CD14-positive monocyte (primary cell): ENCODE data around the gene ST3GAL3. TPM values are rescaled to one million over a fixed set of nuclear protein-coding genes. Genes with fewer than 3 reads are reported as not detected.

Experiments used
- DNase-seq, 3 donors: peaks; one replicate each; pipeline ENCODE4 v3.0.0-alpha.2; 2011 to 2022
- H2AFZ ChIP-seq: 2 replicates; pipeline ENCODE4 v1.6.0; 2012; ENCODE audit warnings: mild to moderate bottlenecking, low read depth, low read length, inconsistent platforms; ENCODE audit not compliant: insufficient read depth, poor library complexity, severe bottlenecking
- H3K27ac ChIP-seq, 2 donors: 1 replicate in 1 of 2; 2 replicates in 1 of 2; pipeline ENCODE4 v1.5.1; 2012 to 2013; ENCODE audit warnings: low read length in 2 of 2, control low read depth in 1 of 2, inconsistent platforms in 1 of 2, low read depth in 1 of 2, mild to moderate bottlenecking in 1 of 2
- H3K27me3 ChIP-seq, 2 donors: one replicate each; pipeline versions ENCODE4 v1.6.0 to v1.6.1; 2011 to 2013; ENCODE audit warnings: low read length in 2 of 2; ENCODE audit not compliant: control insufficient read depth in 2 of 2, insufficient read depth in 2 of 2
- H3K36me3 ChIP-seq, 2 donors: replicated peaks in 1 of 2; 1 replicate in 1 of 2; 2 replicates in 1 of 2; pipeline versions ENCODE4 v1.5.1 to v1.6.1; 2012 to 2013; ENCODE audit warnings: low read length in 2 of 2, control low read depth in 1 of 2, inconsistent platforms in 1 of 2, mild to moderate bottlenecking in 1 of 2; ENCODE audit not compliant: insufficient read depth in 2 of 2, control insufficient read depth in 1 of 2
- H3K4me1 ChIP-seq, 2 donors: 1 replicate in 1 of 2; 2 replicates in 1 of 2; pipeline versions ENCODE4 v1.5.1 to v1.6.1; 2012 to 2013; ENCODE audit warnings: low read length in 2 of 2, control low read depth in 1 of 2, inconsistent platforms in 1 of 2, mild to moderate bottlenecking in 1 of 2, moderate library complexity in 1 of 2; ENCODE audit not compliant: insufficient read depth in 2 of 2, control insufficient read depth in 1 of 2
- H3K4me2 ChIP-seq: replicated peaks from 2 replicates; pipeline ENCODE3; 2012; ENCODE audit warnings: low read length, moderate library complexity, mild to moderate bottlenecking; ENCODE audit not compliant: poor library complexity, severe bottlenecking; ENCODE audit errors: extremely low read depth
- H3K4me3 ChIP-seq, 3 experiments: fragments of 200-600 bp in 1 of 3; sonication (generic) in 1 of 3; replicated peaks in 1 of 3; 1 replicate in 2 of 3; 2 replicates in 1 of 3; pipeline ENCODE4 v1.5.1; 2011 to 2013; ENCODE audit warnings: low read length in 3 of 3, mild to moderate bottlenecking in 3 of 3, control low read depth in 2 of 3, low read depth in 2 of 3, inconsistent platforms in 1 of 3, moderate library complexity in 1 of 3
- H3K79me2 ChIP-seq: 2 replicates; pipeline ENCODE4 v1.6.0; 2012; ENCODE audit warnings: mild to moderate bottlenecking, control low read depth, inconsistent platforms, low read length, moderate library complexity; ENCODE audit not compliant: insufficient read depth
- H3K9ac ChIP-seq: 2 replicates; pipeline ENCODE4 v1.6.0; 2017; ENCODE audit warnings: low read length, mild to moderate bottlenecking; ENCODE audit not compliant: insufficient read depth, poor library complexity, severe bottlenecking
- H3K9me3 ChIP-seq, 2 donors: replicated peaks in 1 of 2; 1 replicate in 1 of 2; 2 replicates in 1 of 2; pipeline versions ENCODE4 v1.5.1 to v1.6.1; 2012 to 2013; ENCODE audit warnings: low read length in 2 of 2, control low read depth in 1 of 2; ENCODE audit not compliant: control insufficient read depth in 1 of 2, insufficient read depth in 1 of 2
- H4K20me1 ChIP-seq: 2 replicates; pipeline ENCODE4 v1.6.0; 2012; ENCODE audit warnings: mild to moderate bottlenecking, low read length, control low read depth, moderate library complexity; ENCODE audit not compliant: insufficient read depth
- H3K27ac Mint-ChIP-seq, 7 donors: one replicate each; pipeline ENCODE4 v1.8.0; 2020; ENCODE audit warnings: mild to moderate bottlenecking in 7 of 7, mixed read lengths in 7 of 7, moderate library complexity in 6 of 7, inconsistent platforms in 2 of 7
- H3K27me3 Mint-ChIP-seq, 3 donors: one replicate each; pipeline ENCODE4 v1.8.0; 2021 to 2022; ENCODE audit warnings: low read depth in 3 of 3, mild to moderate bottlenecking in 3 of 3, mixed read lengths in 3 of 3, moderate library complexity in 3 of 3, inconsistent platforms in 1 of 3
- H3K36me3 Mint-ChIP-seq, 2 donors: one replicate each; pipeline ENCODE4 v1.8.0; 2020; ENCODE audit warnings: mixed read lengths in 2 of 2, inconsistent platforms in 1 of 2, mild to moderate bottlenecking in 1 of 2
- H3K4me1 Mint-ChIP-seq: one replicate; pipeline ENCODE4 v1.8.0; 2020; ENCODE audit warnings: mild to moderate bottlenecking, mixed read lengths
- H3K4me3 Mint-ChIP-seq, 2 donors: one replicate each; pipeline ENCODE4 v1.8.0; 2020; ENCODE audit warnings: mild to moderate bottlenecking in 2 of 2, mixed read lengths in 2 of 2, moderate library complexity in 1 of 2
- H3K9me3 Mint-ChIP-seq, 7 donors: one replicate each; pipeline ENCODE4 v1.8.0; 2020 to 2022; ENCODE audit warnings: mixed read lengths in 7 of 7, mild to moderate bottlenecking in 6 of 7, moderate library complexity in 6 of 7, inconsistent platforms in 2 of 7
- CTCF ChIP-seq: fragments of 200-600 bp; IDR thresholded peaks from one replicate; pipeline ENCODE4 v1.8.0; 2022; ENCODE audit warnings: antibody characterized with exemption, mild to moderate bottlenecking
- WGBS: methylation state at CpG from one replicate; pipeline ENCODE4 v1.1.5; 2013; ENCODE audit warnings: missing lambda C conversion rate; ENCODE audit not compliant: insufficient coverage; 5-methylcytosine and 5-hydroxymethylcytosine counted together
- intact Hi-C, 2 donors: fragments of 100-400 bp; cut with micrococcal nuclease; formaldehyde crosslinking; loops; one replicate each; pipeline versions ENCODE4 v1.15.0 to v1.15.1; 2023
- polyA plus RNA-seq, 3 donors: library from polyadenylated mRNA; depleted of rRNA in 1 of 3; unstranded in 2 of 3; stranded (reverse) in 1 of 3; fragments of 300-500 nt in 2 of 3; fragments of >200 nt in 1 of 3; fragmentation: Illumina TruSeq in 2 of 3; gene quantifications; 1 replicate in 2 of 3; 2 replicates in 1 of 3; pipeline ENCODE4 v1.2.3, GENCODE V29; 2012 to 2021

ST3GAL3 gene
- polyA plus RNA-seq, 3 donors: 1.6 to 4.5 (median 2.1) TPM

- intact Hi-C loops: no loop called here
- Histone ChIP-seq H3K27ac (no peak overlapping the region), H3K79me2 (peaks cover 21% of the 10 kb centered on the region), H3K27me3 (no peaks in the 10 kb centered on the region), H3K4me1 (peaks cover 17 to 22% of the 10 kb centered on the region in 2 donors), H3K4me3 (peak overlapping the region in 1 of 3 experiments; percentile 5), H3K36me3 (no peaks in the 10 kb centered on the region), H3K9me3 (peaks cover 0 to 4% of the 10 kb centered on the region in 2 donors), H4K20me1 (no peaks in the 10 kb centered on the region), H3K9ac (no peak overlapping the region), H2AFZ (no peak overlapping the region), H3K4me2 (peak overlapping the region; percentile 21)
- DNase-seq: no peak
- Mint-ChIP-seq H3K9me3 (peaks cover under 1 to 10% (median 3%) of the 10 kb centered on the region in 7 donors), H3K36me3 (peaks cover 26 to 29% of the 10 kb centered on the region in 2 donors), H3K27ac (no peak overlapping the region), H3K27me3 (peaks cover 0 to 3% (median 0%) of the 10 kb centered on the region in 3 donors), H3K4me1 (peaks cover 46% of the 10 kb centered on the region), H3K4me3 (peak overlapping the region in 1 of 2 donors; percentile 67)
- no peak for TF ChIP-seq CTCF
- WGBS: no CpG with 5 or more reads among the region's 1 CpG
These were observed 140.0 kb downstream of the ST3GAL3 start for GRCh38 chr1:43847290-43847689.

- H3K79me2 ChIP-seq: peaks cover 21% of the 10 kb centered on the region
- peaks cover under 1% of the 10 kb centered on the region for H4K20me1 ChIP-seq
- TF ChIP-seq CTCF: no peak
- Mint-ChIP-seq H3K4me3 (no peak overlapping the region), H3K27ac (no peak overlapping the region), H3K9me3 (peaks cover 0 to 4% (median 0%) of the 10 kb centered on the region in 7 donors), H3K27me3 (peaks cover 0 to 3% (median 0%) of the 10 kb centered on the region in 3 donors), H3K4me1 (peaks cover 50% of the 10 kb centered on the region), H3K36me3 (peaks cover 22 to 26% of the 10 kb centered on the region in 2 donors)
- no CpG with 5 or more reads among the region's 4 CpGs for WGBS
- no peaks in the 10 kb centered on the region for H3K36me3 ChIP-seq
- DNase-seq: no peak
- H3K27me3 ChIP-seq: no peaks in the 10 kb centered on the region
- no peak overlapping the region for H2AFZ ChIP-seq
- H3K4me3 ChIP-seq: no peak overlapping the region
- no peak overlapping the region for H3K9ac ChIP-seq
- no peak overlapping the region for H3K4me2 ChIP-seq
- no peaks in the 10 kb centered on the region for H3K9me3 ChIP-seq
- H3K4me1 ChIP-seq: peaks cover 21 to 28% of the 10 kb centered on the region in 2 donors
- intact Hi-C loops: no loop called here
- H3K27ac ChIP-seq: no peak overlapping the region
These were observed 140.5 kb downstream of the ST3GAL3 start for GRCh38 chr1:43847882-43848281.
